Transverse colon (tissue), 3 donors: ENCODE data around the gene FRY.

Experiments used
- POLR2A ChIP-seq: fragments of 450-650 bp; IDR thresholded peaks from one replicate; pipeline ENCODE4 v1.6.1; 2016; ENCODE audit warnings: antibody characterized with exemption, mild to moderate bottlenecking, moderate library complexity
- TF ChIP-seq, protein P1 (sequence below), 5 experiments: fragments of 200-600 bp in 3 of 5; fragments of 450-650 bp in 2 of 5; sonication (generic) in 3 of 5; IDR thresholded peaks; 1 replicate in 2 of 5; 2 replicates in 3 of 5; pipeline ENCODE4 v1.5.1; 2016 to 2017; ENCODE audit warnings: antibody characterized with exemption in 5 of 5, inconsistent platforms in 3 of 5, mild to moderate bottlenecking in 2 of 5, moderate library complexity in 1 of 5

DNA sequence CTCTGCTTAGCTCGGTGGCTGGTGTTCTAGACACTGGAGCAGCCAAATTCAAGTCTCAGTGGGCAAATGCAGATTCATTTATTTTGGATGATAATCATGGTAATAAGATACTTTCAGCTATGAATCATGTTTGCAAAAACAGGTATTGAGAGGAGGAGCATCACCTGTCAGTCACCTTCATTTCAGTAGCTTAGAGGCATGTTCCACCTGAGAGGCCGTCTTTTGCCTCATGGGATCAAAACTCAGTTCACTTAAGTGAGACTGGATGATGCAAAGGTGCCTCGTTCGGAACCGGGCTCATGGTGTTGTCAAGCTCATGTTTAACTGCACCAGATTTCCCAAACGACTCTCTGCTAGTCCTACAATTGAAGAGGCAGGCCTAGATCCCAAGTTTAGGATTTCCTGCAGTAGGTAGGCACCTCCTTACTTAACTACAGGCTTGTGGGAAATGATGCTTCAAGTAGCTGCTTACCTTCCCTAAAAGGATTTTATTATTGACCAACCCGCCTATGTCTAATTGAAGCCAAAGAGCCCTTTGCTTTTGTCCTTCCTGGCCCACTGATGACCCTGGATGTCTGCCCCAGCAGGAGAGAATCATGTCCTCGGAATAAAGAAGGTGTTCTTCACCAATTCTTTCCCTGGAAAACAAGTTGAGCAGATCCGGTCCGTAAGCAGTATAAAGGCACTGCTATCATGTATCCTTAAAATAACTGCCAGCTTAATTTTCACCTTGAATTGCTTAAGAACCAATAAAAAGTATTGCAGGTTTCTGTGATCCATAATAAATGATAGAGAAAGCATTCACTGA, 223.5 kb downstream of the FRY start:
- TF ChIP-seq POLR2A: no peak
- TF ChIP-seq, protein P1, sequence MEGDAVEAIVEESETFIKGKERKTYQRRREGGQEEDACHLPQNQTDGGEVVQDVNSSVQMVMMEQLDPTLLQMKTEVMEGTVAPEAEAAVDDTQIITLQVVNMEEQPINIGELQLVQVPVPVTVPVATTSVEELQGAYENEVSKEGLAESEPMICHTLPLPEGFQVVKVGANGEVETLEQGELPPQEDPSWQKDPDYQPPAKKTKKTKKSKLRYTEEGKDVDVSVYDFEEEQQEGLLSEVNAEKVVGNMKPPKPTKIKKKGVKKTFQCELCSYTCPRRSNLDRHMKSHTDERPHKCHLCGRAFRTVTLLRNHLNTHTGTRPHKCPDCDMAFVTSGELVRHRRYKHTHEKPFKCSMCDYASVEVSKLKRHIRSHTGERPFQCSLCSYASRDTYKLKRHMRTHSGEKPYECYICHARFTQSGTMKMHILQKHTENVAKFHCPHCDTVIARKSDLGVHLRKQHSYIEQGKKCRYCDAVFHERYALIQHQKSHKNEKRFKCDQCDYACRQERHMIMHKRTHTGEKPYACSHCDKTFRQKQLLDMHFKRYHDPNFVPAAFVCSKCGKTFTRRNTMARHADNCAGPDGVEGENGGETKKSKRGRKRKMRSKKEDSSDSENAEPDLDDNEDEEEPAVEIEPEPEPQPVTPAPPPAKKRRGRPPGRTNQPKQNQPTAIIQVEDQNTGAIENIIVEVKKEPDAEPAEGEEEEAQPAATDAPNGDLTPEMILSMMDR (IDR thresholded peaks at IDR 0.05): no peak
